ENCODE data around the gene SLC1A2. TPM values are rescaled to one million over a fixed set of nuclear protein-coding genes. Genes with fewer than 3 reads are reported as not detected.

The SLC1A2 gene
- total and polyA plus RNA-seq, 8 donors, result 0.89 to 31.8 (median 18.9) TPM

GRCh38 chr11:35242412-35243242, 176.7 kb downstream of the SLC1A2 start:
- TF ChIP-seq CTCF (IDR thresholded peaks at IDR 0.05), result no peak
- no peak for ATAC-seq
- no peaks in the 10 kb centered on the region for H3K9me3 ChIP-seq

GRCh38 chr11:35241531-35241930, 177.8 kb downstream of the SLC1A2 start:
- ATAC-seq, result no peak
- intact Hi-C loops (cut with DNase I), result no loop called here
- peaks cover 3 to 29% of the 10 kb centered on the region in 2 donors for H3K4me1 ChIP-seq
- H3K9me3 ChIP-seq, result no peaks in the 10 kb centered on the region
- no peak overlapping the region for H3K4me3 ChIP-seq
- no peaks in the 10 kb centered on the region for H3K27me3 ChIP-seq
- no peak for DNase-seq
- H3K27ac ChIP-seq, result no peak overlapping the region
- no peaks in the 10 kb centered on the region for H3K36me3 ChIP-seq
- TF ChIP-seq CTCF (IDR thresholded peaks at IDR 0.05), result no peak

More at GRCh38 chr11:35242412-35243242, 176.7 kb downstream of the SLC1A2 start:
- H3K4me1 ChIP-seq, result peaks cover 1 to 18% of the 10 kb centered on the region in 2 donors
- no peaks in the 10 kb centered on the region for H3K36me3 ChIP-seq
- no peak for DNase-seq
- intact Hi-C loops (cut with DNase I), result no loop called here
- H3K4me3 ChIP-seq, result no peak overlapping the region
- H3K27me3 ChIP-seq, result no peaks in the 10 kb centered on the region
- no peak overlapping the region for H3K27ac ChIP-seq

- H3K9me3 ChIP-seq, result no peaks in the 10 kb centered on the region
- no peak for DNase-seq
- intact Hi-C loops (cut with DNase I), result no loop called here
- peaks cover 3 to 34% of the 10 kb centered on the region in 2 donors for H3K4me1 ChIP-seq
- TF ChIP-seq CTCF (IDR thresholded peaks at IDR 0.05), result no peak
- no peak overlapping the region for H3K4me3 ChIP-seq
- no peak overlapping the region for H3K27ac ChIP-seq
- no peaks in the 10 kb centered on the region for H3K27me3 ChIP-seq
- H3K36me3 ChIP-seq, result no peaks in the 10 kb centered on the region
- no peak for ATAC-seq
Measured at GRCh38 chr11:35241083-35241482, 178.3 kb downstream of the SLC1A2 start.

- H3K9me3 ChIP-seq, result no peaks in the 10 kb centered on the region
- TF ChIP-seq CTCF (IDR thresholded peaks at IDR 0.05), result no peak
- H3K36me3 ChIP-seq, result no peaks in the 10 kb centered on the region
- no peak overlapping the region for H3K27ac ChIP-seq
- no peak for ATAC-seq
- intact Hi-C loops (cut with DNase I), result no loop called here
- no peak for DNase-seq
- H3K27me3 ChIP-seq, result no peaks in the 10 kb centered on the region
- H3K4me1 ChIP-seq, result peaks cover 3 to 37% of the 10 kb centered on the region in 2 donors
- no peak overlapping the region for H3K4me3 ChIP-seq
Measured at GRCh38 chr11:35239471-35240075, 179.8 kb downstream of the SLC1A2 start.

GRCh38 chr11:35238882-35239281, 180.5 kb downstream of the SLC1A2 start:
- H3K4me1 ChIP-seq, result peaks cover 3 to 37% of the 10 kb centered on the region in 2 donors
- no peaks in the 10 kb centered on the region for H3K36me3 ChIP-seq
- H3K9me3 ChIP-seq, result no peaks in the 10 kb centered on the region
- no peak for TF ChIP-seq CTCF (IDR thresholded peaks at IDR 0.05)
- intact Hi-C loops (cut with DNase I), result no loop called here
- no peak overlapping the region for H3K27ac ChIP-seq
- H3K27me3 ChIP-seq, result no peaks in the 10 kb centered on the region
- no peak overlapping the region for H3K4me3 ChIP-seq
- ATAC-seq (no peak), DNase-seq (no peak)
